NCI-H2107 treated with DMSO at 0.1 percent for 48 hours (cell line): ENCODE data around the gene DGKG.

Experiments used
- DNase-seq: peaks from one replicate; lab custom pipeline; 2025; ENCODE audit not compliant: unreplicated experiment; lab: John Stamatoyannopoulos, UW

The DGKG gene

GRCh38 chr3:186368176-186368575, 6.1 kb upstream of the DGKG start:
- no peak for DNase-seq

DNA sequence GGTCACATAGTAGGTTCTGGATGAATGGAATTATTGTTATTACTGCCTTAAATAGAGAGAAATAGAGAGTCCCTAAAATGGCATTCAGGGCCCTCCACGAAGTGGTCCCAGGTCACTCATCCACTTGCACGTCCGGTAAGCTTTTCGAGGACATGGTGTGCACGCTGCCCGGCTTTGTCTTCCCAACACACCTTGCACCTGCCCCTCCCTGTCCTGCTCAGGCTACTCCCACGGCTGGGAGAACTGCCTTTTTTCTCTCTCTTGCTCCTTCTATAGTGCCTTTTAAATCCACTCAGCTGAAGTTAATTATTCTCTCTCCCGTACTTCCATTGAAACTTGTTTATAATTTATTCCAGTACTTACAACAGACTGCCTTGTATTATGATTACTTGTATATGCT, 5.6 kb upstream of the DGKG start:
- no peak for DNase-seq

- no peak for DNase-seq
These were observed 4.2 kb upstream of the DGKG start for GRCh38 chr3:186366206-186366605.

GRCh38 chr3:186365202-186365974, 3.4 kb upstream of the DGKG start:
- DNase-seq: no peak

DNA sequence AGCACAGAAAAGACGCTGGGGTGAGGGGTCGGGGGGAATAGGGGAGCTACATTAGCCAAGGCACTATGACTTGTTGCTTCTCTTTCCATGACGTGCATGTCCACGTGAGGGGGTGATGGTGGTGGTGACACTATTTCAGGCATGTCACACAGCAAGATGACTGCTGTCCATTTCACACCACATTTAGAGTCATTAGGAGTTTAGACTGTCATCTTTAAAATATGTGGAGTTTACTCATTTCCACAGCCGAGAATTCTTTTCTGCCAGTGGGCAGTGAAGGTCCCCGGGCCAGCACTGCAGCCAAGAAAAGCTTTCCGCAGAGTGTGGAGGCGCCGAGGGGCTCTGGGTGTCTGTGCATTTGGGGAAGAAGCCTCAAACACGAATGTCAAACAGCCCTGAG, 954 bp upstream of the DGKG start:
- DNase-seq: no peak

DNA sequence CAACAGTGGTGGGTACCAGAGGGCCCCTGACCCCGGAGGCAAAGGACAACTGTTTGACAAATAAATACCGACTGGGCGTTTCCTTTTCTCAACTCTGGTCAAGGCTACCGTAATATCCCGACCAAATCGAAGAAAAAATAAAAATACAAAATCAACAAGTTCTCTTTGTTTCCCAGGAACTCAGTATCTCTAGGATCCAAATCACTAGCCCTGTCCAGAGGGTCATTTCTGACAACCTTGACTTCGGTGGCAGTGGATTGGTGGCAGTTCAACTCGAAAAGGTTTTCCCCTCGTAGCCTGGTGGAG, 456 bp upstream of the DGKG start:
- DNase-seq: no peak

DNA sequence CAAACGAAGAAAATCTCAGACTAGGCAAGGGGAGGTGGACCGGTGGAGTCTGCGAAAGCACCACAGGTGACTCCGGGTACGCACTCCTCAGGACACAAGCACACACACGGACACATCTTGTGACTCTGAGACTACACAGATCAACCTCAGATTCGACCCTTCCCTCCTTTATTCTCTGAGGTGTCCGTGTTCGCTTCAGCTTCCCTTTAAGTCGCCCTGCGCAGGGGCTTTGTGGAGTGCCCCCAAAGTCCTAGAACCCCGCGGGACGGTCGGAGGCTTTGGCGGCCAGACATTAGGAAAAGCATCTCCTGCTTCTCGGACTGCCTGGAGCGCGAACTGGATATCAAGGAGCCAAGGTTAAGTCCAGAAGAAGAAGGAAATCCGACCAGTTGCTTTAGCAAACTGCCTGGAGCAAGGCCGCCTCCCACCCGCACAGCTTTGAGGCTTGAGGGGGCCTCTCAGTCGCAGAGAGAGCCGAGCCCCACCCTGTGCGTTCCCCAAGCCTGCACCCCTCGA, 730 bp downstream of the DGKG start:
- no peak for DNase-seq

DNA sequence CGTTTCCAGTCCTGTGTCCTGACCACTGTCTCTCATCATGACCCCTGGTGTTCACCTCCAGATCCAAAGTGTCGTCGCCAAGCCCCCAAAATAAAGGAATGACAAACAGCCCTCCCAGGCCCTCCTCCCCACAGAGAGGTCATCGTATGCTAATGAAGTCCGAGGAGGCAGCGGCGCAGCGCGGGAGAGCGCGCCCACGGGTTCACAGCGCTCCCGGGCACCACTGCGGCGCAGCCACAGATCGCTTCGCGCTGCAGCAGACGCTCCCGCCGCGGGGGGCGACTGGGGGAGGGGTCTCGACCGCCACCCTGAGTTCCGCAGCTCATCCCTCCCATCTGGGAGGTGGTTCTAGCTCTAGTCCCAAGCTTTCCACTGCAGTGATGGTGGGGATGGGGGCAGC, 1.3 kb downstream of the DGKG start:
- DNase-seq: no peak

- DNase-seq: no peak
These were observed 3.0 kb downstream of the DGKG start for GRCh38 chr3:186359078-186359477.

- no peak for DNase-seq
These were observed 5.9 kb downstream of the DGKG start for GRCh38 chr3:186356152-186356551.

GRCh38 chr3:186354100-186354499, 7.9 kb downstream of the DGKG start:
- DNase-seq: no peak

GRCh38 chr3:186352369-186352768, 9.7 kb downstream of the DGKG start:
- no peak for DNase-seq

DNA sequence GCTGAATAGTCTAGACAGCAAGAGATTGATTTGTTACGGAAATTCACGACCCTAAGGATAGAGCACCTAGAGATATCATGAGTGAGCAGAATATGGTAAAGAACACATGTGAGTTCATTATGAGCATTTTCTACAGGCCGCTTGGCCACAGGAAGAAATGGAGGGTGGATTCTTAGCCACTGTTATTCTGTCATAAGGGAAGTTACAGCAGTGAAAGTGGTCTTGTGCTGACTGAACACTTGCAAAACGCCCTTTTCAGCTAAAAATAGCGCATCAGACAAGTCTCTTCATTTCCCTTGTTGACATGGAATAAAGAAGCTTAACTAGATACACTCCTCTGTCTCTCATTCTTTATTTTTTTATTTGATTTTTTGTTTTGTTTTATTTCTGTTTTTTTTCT, 19.8 kb downstream of the DGKG start:
- DNase-seq: no peak

DNA sequence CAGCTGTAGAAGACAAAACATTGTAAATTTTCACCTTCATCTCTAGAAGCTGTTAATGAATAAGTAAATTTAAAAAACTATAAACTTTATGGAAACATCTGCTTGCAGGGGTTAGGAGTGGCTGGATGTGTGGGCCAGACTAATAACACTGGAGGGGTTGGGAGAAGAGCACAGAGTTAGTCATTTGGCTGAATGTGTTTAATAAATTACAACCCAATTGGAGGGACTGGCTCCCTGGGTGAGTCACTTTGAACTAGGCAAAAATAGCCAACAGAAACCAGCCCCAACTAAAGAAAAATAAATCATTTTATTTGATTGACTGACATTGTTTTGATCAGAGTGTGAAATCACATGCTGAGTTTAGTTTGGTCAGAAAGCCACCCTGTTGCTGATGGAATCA, 21.8 kb downstream of the DGKG start:
- DNase-seq: no peak

- DNase-seq: no peak
These were observed 22.7 kb downstream of the DGKG start for GRCh38 chr3:186339180-186339918.

DNA sequence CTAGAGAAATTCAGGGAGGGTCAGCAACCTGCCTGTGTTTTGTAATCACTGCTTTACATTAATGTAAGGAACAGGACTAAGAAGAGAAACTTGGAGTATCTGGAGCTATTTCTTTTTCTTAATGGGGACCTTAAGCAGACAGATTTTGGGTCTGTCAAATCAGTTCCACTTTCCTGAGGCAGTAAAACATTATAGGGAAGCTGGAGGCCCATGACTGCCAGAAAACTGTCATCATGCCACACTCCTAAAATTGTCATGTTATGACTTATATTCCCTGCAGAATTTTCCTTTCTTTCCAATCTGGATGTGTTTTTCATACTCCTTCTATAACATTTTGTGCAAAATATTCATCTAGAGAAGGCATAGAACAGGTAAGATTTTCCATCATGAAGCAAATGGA, 28.8 kb downstream of the DGKG start:
- DNase-seq: no peak

GRCh38 chr3:186330772-186331460, 31.1 kb downstream of the DGKG start:
- no peak for DNase-seq

- no peak for DNase-seq
These were observed 32.4 kb downstream of the DGKG start for GRCh38 chr3:186329589-186329988.

DNA sequence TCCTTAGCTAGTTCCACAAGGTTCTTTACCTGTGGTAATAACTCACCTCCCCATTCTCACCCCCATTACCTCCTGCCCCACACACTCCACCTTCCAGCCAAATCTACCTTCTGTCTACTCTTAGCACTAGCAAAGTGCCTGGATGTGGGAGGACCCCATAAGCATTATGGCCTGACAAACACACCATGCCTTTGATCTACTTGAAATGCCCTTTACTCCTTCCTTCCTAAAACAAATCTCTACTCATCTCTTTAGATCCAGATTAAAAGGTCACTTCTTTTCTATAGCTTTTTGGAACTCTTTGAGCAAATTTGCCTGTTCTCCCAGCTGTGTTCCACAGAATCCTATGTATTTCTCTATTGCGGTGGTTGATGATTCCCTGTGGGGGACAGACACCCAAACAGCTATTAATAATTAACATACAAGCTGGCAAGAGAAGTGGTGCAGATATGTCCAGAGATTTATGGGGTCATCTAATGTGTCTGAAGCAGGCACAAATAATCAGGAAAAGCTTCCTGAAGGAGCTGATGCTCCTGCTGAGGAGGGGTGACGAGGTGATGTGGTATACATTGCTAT, 34.0 kb downstream of the DGKG start:
- no peak for DNase-seq

GRCh38 chr3:186322761-186323160, 39.3 kb downstream of the DGKG start:
- no peak for DNase-seq

DNA sequence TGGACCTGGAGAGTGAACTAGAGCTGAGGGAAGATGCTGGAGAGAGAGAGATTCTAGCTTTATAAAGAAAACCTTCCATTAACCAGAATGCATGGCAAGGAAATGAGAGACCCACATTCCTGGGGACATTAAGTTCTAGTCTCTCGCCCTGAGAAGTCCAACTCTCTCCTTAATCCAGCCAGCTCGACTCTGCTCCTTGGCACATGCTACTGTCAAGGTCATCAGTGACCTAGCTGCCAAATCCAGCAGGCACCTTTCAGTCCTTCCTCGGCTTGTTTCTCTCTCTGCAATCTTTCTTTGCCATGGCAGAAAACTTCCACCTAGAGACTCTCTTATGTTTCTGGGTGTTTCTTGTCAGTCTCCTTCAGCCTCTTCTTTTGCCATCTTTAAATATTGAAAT, 40.3 kb downstream of the DGKG start:
- no peak for DNase-seq
